ENCODE data around the gene MARK3.

MARK3 gene

GRCh38 chr14:103463851-103464250 lies 78.6 kb downstream of the MARK3 start:
- no peaks in the 10 kb centered on the region for H3K4me1 ChIP-seq (ENCODE audit: control insufficient read depth, insufficient read depth, low read length)
- no peak overlapping the region for H3K4me3 ChIP-seq (ENCODE audit: low read depth, low read length)
- peaks cover 65% of the 10 kb centered on the region for H3K36me3 ChIP-seq (ENCODE audit: control insufficient read depth, insufficient read depth, low read length)
- H3K27ac ChIP-seq (ENCODE audit: low read depth, low read length), result no peak overlapping the region
- H3K9ac ChIP-seq (ENCODE audit: low read depth, low read length), result no peak overlapping the region
- H3K9me3 ChIP-seq (ENCODE audit: control insufficient read depth, insufficient read depth, low read length), result no peaks in the 10 kb centered on the region
- H3K27me3 ChIP-seq (ENCODE audit: control insufficient read depth, insufficient read depth, low read length), result no peaks in the 10 kb centered on the region

- Histone ChIP-seq H3K36me3 (ENCODE audit: control insufficient read depth, insufficient read depth, low read length) (peaks cover 74% of the 10 kb centered on the region), H3K9me3 (ENCODE audit: control insufficient read depth, insufficient read depth, low read length) (no peaks in the 10 kb centered on the region), H3K27me3 (ENCODE audit: control insufficient read depth, insufficient read depth, low read length) (no peaks in the 10 kb centered on the region), H3K4me3 (ENCODE audit: low read depth, low read length) (no peak overlapping the region), H3K27ac (ENCODE audit: low read depth, low read length) (no peak overlapping the region), H3K4me1 (ENCODE audit: control insufficient read depth, insufficient read depth, low read length) (no peaks in the 10 kb centered on the region), H3K9ac (ENCODE audit: low read depth, low read length) (no peak overlapping the region)
These were observed 87.7 kb downstream of the MARK3 start for GRCh38 chr14:103472939-103473338.

- H3K36me3 ChIP-seq (ENCODE audit: control insufficient read depth, insufficient read depth, low read length), result peaks cover 65% of the 10 kb centered on the region
- no peak overlapping the region for H3K27ac ChIP-seq (ENCODE audit: low read depth, low read length)
- no peak overlapping the region for H3K4me3 ChIP-seq (ENCODE audit: low read depth, low read length)
- H3K4me1 ChIP-seq (ENCODE audit: control insufficient read depth, insufficient read depth, low read length), result no peaks in the 10 kb centered on the region
- no peaks in the 10 kb centered on the region for H3K27me3 ChIP-seq (ENCODE audit: control insufficient read depth, insufficient read depth, low read length)
- H3K9me3 ChIP-seq (ENCODE audit: control insufficient read depth, insufficient read depth, low read length), result no peaks in the 10 kb centered on the region
- H3K9ac ChIP-seq (ENCODE audit: low read depth, low read length), result no peak overlapping the region
These were observed 89.7 kb downstream of the MARK3 start for GRCh38 chr14:103474893-103475292.

- no peaks in the 10 kb centered on the region for H3K9me3 ChIP-seq (ENCODE audit: control insufficient read depth, insufficient read depth, low read length)
- H3K4me3 ChIP-seq (ENCODE audit: low read depth, low read length), result no peak overlapping the region
- H3K27me3 ChIP-seq (ENCODE audit: control insufficient read depth, insufficient read depth, low read length), result no peaks in the 10 kb centered on the region
- peaks cover 65% of the 10 kb centered on the region for H3K36me3 ChIP-seq (ENCODE audit: control insufficient read depth, insufficient read depth, low read length)
- no peaks in the 10 kb centered on the region for H3K4me1 ChIP-seq (ENCODE audit: control insufficient read depth, insufficient read depth, low read length)
- no peak overlapping the region for H3K27ac ChIP-seq (ENCODE audit: low read depth, low read length)
- H3K9ac ChIP-seq (ENCODE audit: low read depth, low read length), result no peak overlapping the region
These were observed 90.8 kb downstream of the MARK3 start for GRCh38 chr14:103476065-103476464.

- Histone ChIP-seq H3K36me3 (ENCODE audit: control insufficient read depth, insufficient read depth, low read length) (peaks cover 65% of the 10 kb centered on the region), H3K9ac (ENCODE audit: low read depth, low read length) (no peak overlapping the region), H3K9me3 (ENCODE audit: control insufficient read depth, insufficient read depth, low read length) (no peaks in the 10 kb centered on the region), H3K4me3 (ENCODE audit: low read depth, low read length) (no peak overlapping the region), H3K27ac (ENCODE audit: low read depth, low read length) (no peak overlapping the region), H3K4me1 (ENCODE audit: control insufficient read depth, insufficient read depth, low read length) (no peaks in the 10 kb centered on the region), H3K27me3 (ENCODE audit: control insufficient read depth, insufficient read depth, low read length) (no peaks in the 10 kb centered on the region)
These were observed 91.4 kb downstream of the MARK3 start for GRCh38 chr14:103476631-103477030.

- Histone ChIP-seq H3K27ac (ENCODE audit: low read depth, low read length) (no peak overlapping the region), H3K9me3 (ENCODE audit: control insufficient read depth, insufficient read depth, low read length) (no peaks in the 10 kb centered on the region), H3K27me3 (ENCODE audit: control insufficient read depth, insufficient read depth, low read length) (no peaks in the 10 kb centered on the region), H3K4me1 (ENCODE audit: control insufficient read depth, insufficient read depth, low read length) (no peaks in the 10 kb centered on the region), H3K36me3 (ENCODE audit: control insufficient read depth, insufficient read depth, low read length) (peaks cover 70% of the 10 kb centered on the region), H3K4me3 (ENCODE audit: low read depth, low read length) (no peak overlapping the region), H3K9ac (ENCODE audit: low read depth, low read length) (no peak overlapping the region)
These were observed 95.4 kb downstream of the MARK3 start for GRCh38 chr14:103480595-103480994.

- no peak overlapping the region for H3K4me3 ChIP-seq (ENCODE audit: low read depth, low read length)
- H3K4me1 ChIP-seq (ENCODE audit: control insufficient read depth, insufficient read depth, low read length), result no peaks in the 10 kb centered on the region
- H3K9me3 ChIP-seq (ENCODE audit: control insufficient read depth, insufficient read depth, low read length), result no peaks in the 10 kb centered on the region
- peaks cover 57% of the 10 kb centered on the region for H3K36me3 ChIP-seq (ENCODE audit: control insufficient read depth, insufficient read depth, low read length)
- no peaks in the 10 kb centered on the region for H3K27me3 ChIP-seq (ENCODE audit: control insufficient read depth, insufficient read depth, low read length)
- H3K27ac ChIP-seq (ENCODE audit: low read depth, low read length), result no peak overlapping the region
- H3K9ac ChIP-seq (ENCODE audit: low read depth, low read length), result no peak overlapping the region
These were observed 98.4 kb downstream of the MARK3 start for GRCh38 chr14:103483600-103483999.

GRCh38 chr14:103485504-103485903 lies 100.3 kb downstream of the MARK3 start:
- H3K36me3 ChIP-seq (ENCODE audit: control insufficient read depth, insufficient read depth, low read length), result peaks cover 64% of the 10 kb centered on the region
- H3K27ac ChIP-seq (ENCODE audit: low read depth, low read length), result no peak overlapping the region
- no peak overlapping the region for H3K4me3 ChIP-seq (ENCODE audit: low read depth, low read length)
- H3K27me3 ChIP-seq (ENCODE audit: control insufficient read depth, insufficient read depth, low read length), result no peaks in the 10 kb centered on the region
- H3K9ac ChIP-seq (ENCODE audit: low read depth, low read length), result no peak overlapping the region
- no peaks in the 10 kb centered on the region for H3K4me1 ChIP-seq (ENCODE audit: control insufficient read depth, insufficient read depth, low read length)
- H3K9me3 ChIP-seq (ENCODE audit: control insufficient read depth, insufficient read depth, low read length), result no peaks in the 10 kb centered on the region

GRCh38 chr14:103488071-103488470 lies 102.9 kb downstream of the MARK3 start:
- H3K4me1 ChIP-seq (ENCODE audit: control insufficient read depth, insufficient read depth, low read length), result no peaks in the 10 kb centered on the region
- H3K27me3 ChIP-seq (ENCODE audit: control insufficient read depth, insufficient read depth, low read length), result no peaks in the 10 kb centered on the region
- H3K27ac ChIP-seq (ENCODE audit: low read depth, low read length), result no peak overlapping the region
- peaks cover 67% of the 10 kb centered on the region for H3K36me3 ChIP-seq (ENCODE audit: control insufficient read depth, insufficient read depth, low read length)
- H3K9me3 ChIP-seq (ENCODE audit: control insufficient read depth, insufficient read depth, low read length), result no peaks in the 10 kb centered on the region
- H3K4me3 ChIP-seq (ENCODE audit: low read depth, low read length), result no peak overlapping the region
- H3K9ac ChIP-seq (ENCODE audit: low read depth, low read length), result no peak overlapping the region

- H3K4me3 ChIP-seq (ENCODE audit: low read depth, low read length), result no peak overlapping the region
- no peak overlapping the region for H3K27ac ChIP-seq (ENCODE audit: low read depth, low read length)
- no peaks in the 10 kb centered on the region for H3K9me3 ChIP-seq (ENCODE audit: control insufficient read depth, insufficient read depth, low read length)
- H3K36me3 ChIP-seq (ENCODE audit: control insufficient read depth, insufficient read depth, low read length), result peaks cover 62% of the 10 kb centered on the region
- H3K4me1 ChIP-seq (ENCODE audit: control insufficient read depth, insufficient read depth, low read length), result no peaks in the 10 kb centered on the region
- no peak overlapping the region for H3K9ac ChIP-seq (ENCODE audit: low read depth, low read length)
- no peaks in the 10 kb centered on the region for H3K27me3 ChIP-seq (ENCODE audit: control insufficient read depth, insufficient read depth, low read length)
These were observed 103.7 kb downstream of the MARK3 start for GRCh38 chr14:103488960-103489359.

- peaks cover 60% of the 10 kb centered on the region for H3K36me3 ChIP-seq (ENCODE audit: control insufficient read depth, insufficient read depth, low read length)
These were observed 104.4 kb downstream of the MARK3 start for GRCh38 chr14:103489621-103490020.

GRCh38 chr14:103491691-103492090 lies 106.5 kb downstream of the MARK3 start:
- Histone ChIP-seq H3K9ac (ENCODE audit: low read depth, low read length) (no peak overlapping the region), H3K36me3 (ENCODE audit: control insufficient read depth, insufficient read depth, low read length) (peaks cover 72% of the 10 kb centered on the region), H3K9me3 (ENCODE audit: control insufficient read depth, insufficient read depth, low read length) (no peaks in the 10 kb centered on the region), H3K4me1 (ENCODE audit: control insufficient read depth, insufficient read depth, low read length) (no peaks in the 10 kb centered on the region), H3K27ac (ENCODE audit: low read depth, low read length) (no peak overlapping the region), H3K27me3 (ENCODE audit: control insufficient read depth, insufficient read depth, low read length) (no peaks in the 10 kb centered on the region), H3K4me3 (ENCODE audit: low read depth, low read length) (no peak overlapping the region)

More at GRCh38 chr14:103489621-103490020, 104.4 kb downstream of the MARK3 start:
- H3K27me3 ChIP-seq (ENCODE audit: control insufficient read depth, insufficient read depth, low read length), result no peaks in the 10 kb centered on the region
- H3K4me1 ChIP-seq (ENCODE audit: control insufficient read depth, insufficient read depth, low read length), result no peaks in the 10 kb centered on the region
- H3K4me3 ChIP-seq (ENCODE audit: low read depth, low read length), result no peak overlapping the region
- no peak overlapping the region for H3K9ac ChIP-seq (ENCODE audit: low read depth, low read length)
- H3K9me3 ChIP-seq (ENCODE audit: control insufficient read depth, insufficient read depth, low read length), result no peaks in the 10 kb centered on the region
- H3K27ac ChIP-seq (ENCODE audit: low read depth, low read length), result no peak overlapping the region

Data from HUES48 (cell line).